Astrocyte of the cerebellum (primary cell): ENCODE data around the gene PSMB11.

ENCODE experiments used
- DNase-seq: peaks from one replicate; pipeline ENCODE4 v3.0.0-alpha.2; 2011; ENCODE audit warnings: low read depth
- H3K4me3 ChIP-seq: 2 replicates; pipeline ENCODE4 v1.5.1; 2011; ENCODE audit warnings: mild to moderate bottlenecking, low read depth, low read length, moderate library complexity
- CTCF ChIP-seq: IDR thresholded peaks from 2 replicates; pipeline ENCODE4 v1.5.1; 2012; ENCODE audit warnings: low read length, low read depth, moderate library complexity, mild to moderate bottlenecking; ENCODE audit errors: missing control alignments
- in situ Hi-C: cut with HindIII; loops from 2 replicates; pipeline ENCODE4 v1.10.0; 2017; ENCODE audit warnings: low sequenced_read_pairs

PSMB11 gene

GRCh38 chr14:23066855-23067744, 25.1 kb downstream of the PSMB11 start:
- no peak for TF ChIP-seq CTCF
- in situ Hi-C loops, result no loop called here
- no peak overlapping the region for H3K4me3 ChIP-seq
- no peak for DNase-seq

GRCh38 chr14:23067847-23068788, 26.1 kb downstream of the PSMB11 start:
- no peak for TF ChIP-seq CTCF
- in situ Hi-C loops, result no loop called here
- H3K4me3 ChIP-seq, result peak overlapping the region; percentile 20
- DNase-seq, result no peak

GRCh38 chr14:23068789-23069412, 26.9 kb downstream of the PSMB11 start:
- TF ChIP-seq CTCF, result peak; percentile 100
- H3K4me3 ChIP-seq, result peak overlapping the region; percentile 20
- DNase-seq, result peak; percentile 90
- in situ Hi-C loops, result no loop called here

- in situ Hi-C loops, result no loop called here
- peak overlapping the region; percentile 98 for H3K4me3 ChIP-seq
- no peak for DNase-seq
- TF ChIP-seq CTCF, result no peak
Observed at GRCh38 chr14:23069413-23069806, 27.4 kb downstream of the PSMB11 start.

- DNase-seq, result no peak
- H3K4me3 ChIP-seq, result peak overlapping the region; percentile 98
- in situ Hi-C loops, result no loop called here
- TF ChIP-seq CTCF, result no peak
Observed at GRCh38 chr14:23070262-23071129, 28.5 kb downstream of the PSMB11 start.
